MM.1S (cell line): ENCODE measurements around the gene CLIC5.

Source experiments
- DNase-seq: peaks from one replicate; pipeline ENCODE4 v3.0.0-alpha.2; 2015
- H2AFZ ChIP-seq: fragments of 300-600 bp; sonication (generic); 2 replicates; pipeline ENCODE4 v1.6.0; 2016; ENCODE audit warnings: antibody characterized with exemption, low read length
- H3F3A ChIP-seq: fragments of 300-600 bp; sonication (generic); 2 replicates; pipeline ENCODE4 v1.6.1; 2016; ENCODE audit warnings: mild to moderate bottlenecking, antibody characterized with exemption, low read length, moderate library complexity, mixed read lengths; ENCODE audit not compliant: insufficient read depth
- H3K27ac ChIP-seq: fragments of 300-600 bp; sonication (generic); 2 replicates; pipeline ENCODE4 v1.5.1; 2016; ENCODE audit warnings: mild to moderate bottlenecking, low read length
- H3K27me3 ChIP-seq: fragments of 300-600 bp; sonication (generic); replicated peaks from 2 replicates; pipeline ENCODE4 v1.6.0; 2016; ENCODE audit warnings: low read length; ENCODE audit not compliant: insufficient read depth
- H3K36me3 ChIP-seq: fragments of 300-600 bp; sonication (generic); replicated peaks from 2 replicates; pipeline ENCODE4 v1.6.1; 2016; ENCODE audit warnings: mild to moderate bottlenecking, low read length, mixed read lengths; ENCODE audit not compliant: insufficient read depth
- H3K4me1 ChIP-seq: fragments of 300-600 bp; sonication (generic); 2 replicates; pipeline ENCODE4 v1.6.1; 2016; ENCODE audit warnings: low read length, mixed read lengths
- H3K4me2 ChIP-seq: fragments of 300-600 bp; sonication (generic); 2 replicates; pipeline ENCODE4 v1.6.0; 2016; ENCODE audit warnings: low read depth, low read length
- H3K4me3 ChIP-seq: fragments of 300-600 bp; sonication (generic); 2 replicates; pipeline ENCODE4 v1.5.1; 2016; ENCODE audit warnings: low read length, mixed read lengths
- H3K79me2 ChIP-seq: fragments of 300-600 bp; sonication (generic); 2 replicates; pipeline ENCODE4 v1.6.1; 2016; ENCODE audit warnings: mixed run types, low read length, mixed read lengths
- H3K9ac ChIP-seq: fragments of 300-600 bp; sonication (generic); 2 replicates; pipeline ENCODE4 v1.6.1; 2016; ENCODE audit warnings: low read length, mixed read lengths
- H3K9me2 ChIP-seq: fragments of 300-600 bp; sonication (generic); replicated peaks from 2 replicates; pipeline ENCODE4 v1.6.1; 2016; ENCODE audit warnings: mild to moderate bottlenecking, low read length, mixed read lengths; ENCODE audit not compliant: insufficient read depth
- H3K9me3 ChIP-seq: fragments of 300-600 bp; sonication (generic); replicated peaks from 2 replicates; pipeline ENCODE4 v1.6.1; 2016; ENCODE audit warnings: mild to moderate bottlenecking, low read length, mixed read lengths; ENCODE audit not compliant: insufficient read depth
- H4K20me1 ChIP-seq: fragments of 300-600 bp; sonication (generic); 2 replicates; pipeline ENCODE4 v1.6.1; 2016; ENCODE audit warnings: mild to moderate bottlenecking, low read length, moderate library complexity, mixed read lengths; ENCODE audit not compliant: insufficient read depth
- EZH2 ChIP-seq: fragments of 300-600 bp; sonication (generic); optimal IDR thresholded peaks from 2 replicates; pipeline ENCODE3; 2017; ENCODE audit warnings: low read depth, mild to moderate bottlenecking, antibody characterized with exemption, low read length, mixed read lengths
- EZH2phosphoT487 ChIP-seq: fragments of 300-600 bp; sonication (generic); IDR thresholded peaks from 2 replicates; pipeline ENCODE4 v1.6.1; 2018; ENCODE audit warnings: antibody characterized with exemption, low read length
- TF ChIP-seq, protein P1 (sequence below): fragments of 300-600 bp; sonication (generic); IDR thresholded peaks from 2 replicates; pipeline ENCODE4 v1.5.1; 2016; ENCODE audit warnings: antibody characterized with exemption, low read length, mixed read lengths

Gene CLIC5

DNA sequence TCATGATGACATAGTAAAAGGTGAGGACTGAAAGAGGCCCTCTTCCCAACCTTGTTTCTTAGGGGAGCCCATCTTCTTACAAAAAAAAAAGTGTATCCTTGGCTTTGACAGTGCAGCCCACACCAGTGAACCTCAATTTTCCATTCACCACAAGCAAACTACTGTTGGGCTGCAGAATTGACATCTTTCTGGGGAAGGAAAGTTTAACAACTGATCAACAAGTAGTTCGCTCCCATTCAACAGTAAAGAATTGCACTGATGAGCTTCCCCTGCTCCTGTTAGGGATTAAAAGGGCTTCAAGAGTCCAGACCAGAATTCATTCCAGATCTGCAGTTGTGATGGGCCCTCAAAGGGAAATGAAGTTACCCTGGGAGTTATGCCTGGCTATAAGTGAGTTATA is 13.9 kb upstream of the CLIC5 start:
- Histone ChIP-seq H3K9ac (no peak overlapping the region), H3K27me3 (no peaks in the 10 kb centered on the region), H3K9me2 (no peaks in the 10 kb centered on the region), H3K9me3 (no peaks in the 10 kb centered on the region), H3K4me1 (no peaks in the 10 kb centered on the region), H3F3A (no peaks in the 10 kb centered on the region), H2AFZ (no peak overlapping the region), H4K20me1 (no peaks in the 10 kb centered on the region), H3K4me2 (no peak overlapping the region), H3K4me3 (no peak overlapping the region), H3K36me3 (no peaks in the 10 kb centered on the region), H3K27ac (no peak overlapping the region), H3K79me2 (no peaks in the 10 kb centered on the region)
- TF ChIP-seq, protein P1, sequence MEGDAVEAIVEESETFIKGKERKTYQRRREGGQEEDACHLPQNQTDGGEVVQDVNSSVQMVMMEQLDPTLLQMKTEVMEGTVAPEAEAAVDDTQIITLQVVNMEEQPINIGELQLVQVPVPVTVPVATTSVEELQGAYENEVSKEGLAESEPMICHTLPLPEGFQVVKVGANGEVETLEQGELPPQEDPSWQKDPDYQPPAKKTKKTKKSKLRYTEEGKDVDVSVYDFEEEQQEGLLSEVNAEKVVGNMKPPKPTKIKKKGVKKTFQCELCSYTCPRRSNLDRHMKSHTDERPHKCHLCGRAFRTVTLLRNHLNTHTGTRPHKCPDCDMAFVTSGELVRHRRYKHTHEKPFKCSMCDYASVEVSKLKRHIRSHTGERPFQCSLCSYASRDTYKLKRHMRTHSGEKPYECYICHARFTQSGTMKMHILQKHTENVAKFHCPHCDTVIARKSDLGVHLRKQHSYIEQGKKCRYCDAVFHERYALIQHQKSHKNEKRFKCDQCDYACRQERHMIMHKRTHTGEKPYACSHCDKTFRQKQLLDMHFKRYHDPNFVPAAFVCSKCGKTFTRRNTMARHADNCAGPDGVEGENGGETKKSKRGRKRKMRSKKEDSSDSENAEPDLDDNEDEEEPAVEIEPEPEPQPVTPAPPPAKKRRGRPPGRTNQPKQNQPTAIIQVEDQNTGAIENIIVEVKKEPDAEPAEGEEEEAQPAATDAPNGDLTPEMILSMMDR = no peak
- TF ChIP-seq EZH2 (no peak), EZH2phosphoT487 (no peak)
- DNase-seq = no peak

DNA sequence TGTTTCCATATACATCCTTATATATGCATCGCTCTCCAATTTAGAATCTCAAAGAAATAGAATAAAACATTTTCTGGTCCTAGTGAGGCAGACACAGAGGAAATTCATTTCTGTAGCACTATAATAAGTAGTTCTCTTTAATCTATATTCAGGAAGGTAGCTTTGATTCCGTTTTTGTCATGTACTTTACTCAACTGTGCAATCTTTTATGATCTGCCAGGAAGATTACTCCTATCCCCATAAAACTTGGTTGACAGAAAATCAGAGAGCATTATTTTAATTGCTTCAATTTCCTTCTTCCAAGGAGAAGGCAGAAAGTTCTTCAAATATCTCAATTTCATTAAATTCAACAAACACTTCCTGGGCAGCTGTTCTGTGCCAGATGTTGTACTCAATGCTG is 10.6 kb upstream of the CLIC5 start:
- TF ChIP-seq, protein P1 = no peak
- TF ChIP-seq EZH2phosphoT487 (no peak), EZH2 (no peak)
- Histone ChIP-seq H3K4me3 (no peak overlapping the region), H3K36me3 (no peaks in the 10 kb centered on the region)

DNA sequence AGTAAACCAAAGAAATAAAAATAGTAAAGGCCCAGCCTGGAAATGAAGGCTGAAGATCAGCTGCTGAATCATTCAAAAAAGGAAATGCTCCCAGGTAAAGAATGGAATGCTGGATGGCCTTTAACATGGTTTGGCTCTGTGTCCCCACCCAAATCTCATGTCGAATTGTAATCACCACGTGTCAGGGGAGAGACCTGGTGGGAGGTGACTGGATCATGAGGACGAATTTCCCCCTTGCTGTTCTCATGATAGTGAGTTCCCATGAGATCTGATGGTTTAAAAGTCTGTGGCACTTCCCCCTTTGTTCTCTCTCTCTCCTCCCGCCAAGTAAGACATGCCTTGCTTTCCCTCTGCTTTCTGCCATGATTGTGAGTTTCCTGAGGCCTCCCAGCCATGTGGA is 9.9 kb upstream of the CLIC5 start:
- Histone ChIP-seq H3K4me3 (no peak overlapping the region), H3K9me3 (no peaks in the 10 kb centered on the region), H3K27me3 (no peaks in the 10 kb centered on the region), H3K4me1 (no peaks in the 10 kb centered on the region), H2AFZ (no peak overlapping the region), H3K36me3 (no peaks in the 10 kb centered on the region), H3F3A (no peaks in the 10 kb centered on the region), H3K9me2 (no peaks in the 10 kb centered on the region), H3K27ac (no peak overlapping the region), H4K20me1 (no peaks in the 10 kb centered on the region), H3K79me2 (no peaks in the 10 kb centered on the region), H3K4me2 (no peak overlapping the region), H3K9ac (no peak overlapping the region)
- TF ChIP-seq EZH2 = no peak
- TF ChIP-seq, protein P1 = no peak
- no peak for TF ChIP-seq EZH2phosphoT487
- no peak for DNase-seq

More for the DNA sequence above, 10.6 kb upstream of the CLIC5 start:
- Histone ChIP-seq H3K9me3 (no peaks in the 10 kb centered on the region), H3K4me1 (no peaks in the 10 kb centered on the region), H3K27me3 (no peaks in the 10 kb centered on the region), H3K9ac (no peak overlapping the region), H3K27ac (no peak overlapping the region), H3K79me2 (no peaks in the 10 kb centered on the region), H2AFZ (no peak overlapping the region), H3F3A (no peaks in the 10 kb centered on the region), H4K20me1 (no peaks in the 10 kb centered on the region), H3K4me2 (no peak overlapping the region), H3K9me2 (no peaks in the 10 kb centered on the region)
- DNase-seq = no peak
